NCI-H187 (cell line): ENCODE measurements around the gene NUDT19.
A peak's percentile ranks its signal among the peaks of the same experiment; 100 is the strongest.
"Not testable (repeated sequence)": the region's sequence is repeated elsewhere in the genome, so short reads cannot be mapped to it uniquely, and the experiment has no call there.

Experiments used
- DNase-seq, 2 experiments: peaks; one replicate each; lab custom pipeline; 2025; lab: John Stamatoyannopoulos, UW

The NUDT19 gene

GRCh38 chr19:32675720-32676185 is 15.9 kb upstream of the NUDT19 start, which contains the start of gene RGS9BP:
RGS9BP (plus strand) TSS chr19:32675848; CDS start chr19:32676264, 416 bp downstream.
- peak; percentile 56 to 63 for DNase-seq

GRCh38 chr19:32676186-32676894 is 15.3 kb upstream of the NUDT19 start:
- peak in 1 of 2 experiments; percentile 23 for DNase-seq

- DNase-seq = no peak
Measured at GRCh38 chr19:32676895-32677359, 14.7 kb upstream of the NUDT19 start.

GRCh38 chr19:32677657-32678056 is 14.0 kb upstream of the NUDT19 start:
- DNase-seq = no peak

- no peak for DNase-seq
Measured at GRCh38 chr19:32680986-32681385, 10.6 kb upstream of the NUDT19 start.

- no peak for DNase-seq
Measured at GRCh38 chr19:32682317-32682716, 9.3 kb upstream of the NUDT19 start.

- no peak for DNase-seq
Measured at GRCh38 chr19:32686847-32687475, 4.7 kb upstream of the NUDT19 start.

GRCh38 chr19:32687681-32688080 is 3.9 kb upstream of the NUDT19 start:
- no peak for DNase-seq

GRCh38 chr19:32688311-32688710 is 3.3 kb upstream of the NUDT19 start:
- no peak for DNase-seq

- DNase-seq = peak in 1 of 2 experiments; percentile 56
Measured at GRCh38 chr19:32691952-32692726, 518 bp downstream of the NUDT19 start.

- DNase-seq = no peak
Measured at GRCh38 chr19:32692727-32693061, 1.1 kb downstream of the NUDT19 start.

GRCh38 chr19:32693151-32694108 is 1.8 kb downstream of the NUDT19 start:
- DNase-seq = not testable (repeated sequence)

GRCh38 chr19:32694316-32694715 is 2.7 kb downstream of the NUDT19 start:
- not testable (repeated sequence) for DNase-seq

- DNase-seq = not testable (repeated sequence)
Measured at GRCh38 chr19:32694851-32695250, 3.2 kb downstream of the NUDT19 start.

- DNase-seq = not testable (repeated sequence)
Measured at GRCh38 chr19:32695506-32695905, 3.9 kb downstream of the NUDT19 start.

GRCh38 chr19:32696771-32697170 is 5.2 kb downstream of the NUDT19 start:
- not testable (repeated sequence) for DNase-seq

- DNase-seq = not testable (repeated sequence)
Measured at GRCh38 chr19:32700129-32700528, 8.5 kb downstream of the NUDT19 start.

- DNase-seq = no peak
Measured at GRCh38 chr19:32702010-32702409, 10.4 kb downstream of the NUDT19 start.

GRCh38 chr19:32704006-32704405 is 12.4 kb downstream of the NUDT19 start:
- not testable (repeated sequence) for DNase-seq

GRCh38 chr19:32708457-32708856 is 16.8 kb downstream of the NUDT19 start:
- DNase-seq = no peak

- no peak for DNase-seq
Measured at GRCh38 chr19:32709032-32709431, 17.4 kb downstream of the NUDT19 start.
